GM19023 (cell line): Measurements from ENCODE around the gene SH3RF2.

Experiments
- ATAC-seq: cut with Tn5 transposase; IDR thresholded peaks from one replicate; pipeline ENCODE4 v1.9.1; 2021; ENCODE audit warnings: mild to moderate bottlenecking, moderate library complexity; ENCODE audit not compliant: unreplicated experiment

Gene SH3RF2

GRCh38 chr5:145921211-145921610 lies 15.2 kb upstream of the SH3RF2 start:
- ATAC-seq, result no peak

DNA sequence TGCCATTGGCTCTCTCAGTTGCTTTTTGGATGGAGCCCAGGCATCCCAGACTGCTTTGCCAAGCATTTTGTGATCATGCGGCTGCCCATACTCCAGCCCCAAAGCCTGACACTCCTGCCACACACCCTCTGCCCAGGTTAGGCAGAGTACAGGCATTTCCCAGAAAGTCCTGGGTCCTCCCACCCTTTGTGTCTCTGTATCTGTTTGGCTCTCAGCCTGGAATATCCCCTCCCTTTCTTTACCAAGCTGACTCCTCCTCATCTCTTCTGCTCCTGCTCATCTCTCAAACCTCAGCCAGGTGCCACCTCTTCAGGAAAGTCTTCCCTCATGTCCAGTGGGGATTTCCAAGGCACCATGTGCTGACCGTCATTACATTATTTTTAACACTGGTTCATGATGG lies 14.3 kb upstream of the SH3RF2 start:
- no peak for ATAC-seq

- ATAC-seq, result no peak
These were observed 13.0 kb upstream of the SH3RF2 start for GRCh38 chr5:145923405-145923804.

DNA sequence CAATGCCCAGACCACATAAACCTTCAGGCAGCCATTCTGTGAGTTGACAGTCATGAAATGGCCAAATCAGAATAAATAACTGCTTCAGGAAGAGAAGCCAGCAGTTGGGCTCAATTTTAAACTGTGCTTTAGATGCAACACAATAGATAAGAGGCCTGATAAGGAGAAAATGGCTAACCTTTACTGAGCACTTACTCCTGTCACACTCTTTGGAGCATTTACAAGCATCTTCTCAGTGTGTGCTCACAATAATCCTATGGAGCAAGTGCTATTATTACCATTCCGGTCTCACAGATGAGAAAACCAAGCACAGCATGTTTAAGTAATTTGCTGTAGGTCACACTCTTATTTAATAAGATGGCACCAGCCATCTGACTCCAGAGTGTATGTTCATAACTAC lies 11.5 kb upstream of the SH3RF2 start:
- no peak for ATAC-seq

DNA sequence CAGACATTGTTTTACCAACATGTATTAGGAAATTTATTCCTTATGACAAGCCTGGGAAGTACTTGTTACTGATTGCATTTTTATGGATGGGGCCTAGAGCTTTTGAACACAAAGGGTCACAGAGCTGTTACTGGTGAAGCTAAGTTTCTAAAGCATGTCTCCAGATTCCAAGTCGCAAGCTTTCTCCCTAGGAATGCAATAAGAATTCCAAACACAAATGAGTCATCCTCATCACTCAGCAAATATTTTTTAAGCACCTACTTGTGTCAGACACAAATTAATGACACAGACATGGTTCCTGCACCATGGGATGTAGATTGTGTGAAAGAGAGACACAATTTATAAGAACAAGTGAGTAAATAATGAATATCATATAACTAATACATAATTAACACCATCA lies 11.0 kb upstream of the SH3RF2 start:
- ATAC-seq, result no peak

- ATAC-seq, result no peak
These were observed 10.6 kb upstream of the SH3RF2 start for GRCh38 chr5:145925803-145926202.

DNA sequence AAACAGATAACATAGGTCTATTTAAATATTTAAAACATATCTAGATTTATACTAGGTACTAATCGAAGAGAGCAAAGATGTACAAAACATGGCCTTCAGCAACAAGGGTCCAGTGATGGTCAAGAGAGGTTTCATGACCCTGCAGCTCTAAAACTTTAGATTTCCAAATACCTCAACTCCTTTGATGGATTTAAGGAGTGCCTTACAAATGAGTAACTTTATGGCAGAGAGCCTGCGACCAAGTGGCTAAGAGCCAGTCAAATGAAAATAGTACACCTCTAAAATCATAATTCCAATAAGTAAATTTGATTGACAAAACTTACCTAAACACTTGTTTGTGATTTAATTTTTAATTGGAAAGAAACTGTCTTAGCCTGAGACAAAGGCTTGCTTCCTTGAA lies 4.7 kb upstream of the SH3RF2 start:
- no peak for ATAC-seq

DNA sequence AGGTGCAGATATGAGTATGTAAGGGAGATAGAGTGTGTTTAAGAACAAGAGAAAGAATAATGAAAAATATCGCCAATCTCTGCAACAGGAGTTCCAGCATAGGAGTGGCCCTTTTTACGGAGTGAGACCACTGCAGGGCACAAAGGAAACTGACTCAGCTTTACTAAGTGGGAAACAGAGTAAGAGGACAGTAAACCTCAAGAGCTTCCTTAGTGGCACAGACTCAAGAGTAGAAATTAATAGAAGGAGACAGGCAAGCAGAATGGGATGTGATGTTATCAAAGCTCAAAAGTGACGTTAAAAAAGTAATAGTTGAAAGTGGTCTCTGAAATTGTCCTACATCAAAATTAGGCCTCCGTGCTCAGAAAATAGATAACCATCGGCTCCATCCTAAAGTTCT lies 2.1 kb upstream of the SH3RF2 start:
- ATAC-seq, result no peak

DNA sequence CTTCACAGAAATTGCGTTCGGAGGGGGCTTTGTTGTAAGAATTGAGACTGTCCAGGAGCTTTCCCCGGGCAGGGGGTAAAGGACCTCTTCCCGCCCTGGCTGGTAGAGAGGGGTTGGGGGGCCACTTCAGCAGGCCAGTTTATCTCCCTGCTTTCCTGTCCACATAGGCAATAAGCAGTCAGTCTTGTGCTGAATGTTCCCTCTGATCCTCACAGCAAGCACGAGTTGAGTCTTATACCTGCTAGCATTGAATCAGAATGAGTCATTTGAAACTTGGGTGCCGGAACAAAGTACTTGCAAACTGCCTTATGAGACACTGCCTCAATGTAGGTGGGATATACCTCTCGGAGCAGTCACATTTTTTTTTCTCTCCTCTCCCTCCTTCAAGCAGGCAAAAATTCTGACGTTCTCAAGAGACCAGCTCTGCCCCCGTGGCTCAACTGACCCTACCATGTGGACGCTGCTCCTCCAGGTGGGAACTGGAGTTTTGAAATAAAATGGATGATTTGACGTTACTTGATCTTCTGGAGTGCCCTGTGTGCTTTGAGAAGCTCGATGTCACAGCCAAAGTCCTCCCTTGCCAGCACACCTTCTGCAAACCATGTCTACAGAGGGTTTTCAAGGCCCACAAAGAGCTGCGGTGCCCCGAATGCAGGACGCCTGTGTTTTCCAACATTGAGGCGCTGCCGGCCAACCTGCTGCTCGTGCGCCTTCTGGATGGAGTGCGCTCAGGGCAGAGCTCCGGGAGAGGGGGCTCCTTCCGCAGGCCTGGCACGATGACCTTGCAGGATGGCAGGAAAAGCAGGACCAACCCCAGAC lies 1.3 kb downstream of the SH3RF2 start:
- ATAC-seq, result no peak

DNA sequence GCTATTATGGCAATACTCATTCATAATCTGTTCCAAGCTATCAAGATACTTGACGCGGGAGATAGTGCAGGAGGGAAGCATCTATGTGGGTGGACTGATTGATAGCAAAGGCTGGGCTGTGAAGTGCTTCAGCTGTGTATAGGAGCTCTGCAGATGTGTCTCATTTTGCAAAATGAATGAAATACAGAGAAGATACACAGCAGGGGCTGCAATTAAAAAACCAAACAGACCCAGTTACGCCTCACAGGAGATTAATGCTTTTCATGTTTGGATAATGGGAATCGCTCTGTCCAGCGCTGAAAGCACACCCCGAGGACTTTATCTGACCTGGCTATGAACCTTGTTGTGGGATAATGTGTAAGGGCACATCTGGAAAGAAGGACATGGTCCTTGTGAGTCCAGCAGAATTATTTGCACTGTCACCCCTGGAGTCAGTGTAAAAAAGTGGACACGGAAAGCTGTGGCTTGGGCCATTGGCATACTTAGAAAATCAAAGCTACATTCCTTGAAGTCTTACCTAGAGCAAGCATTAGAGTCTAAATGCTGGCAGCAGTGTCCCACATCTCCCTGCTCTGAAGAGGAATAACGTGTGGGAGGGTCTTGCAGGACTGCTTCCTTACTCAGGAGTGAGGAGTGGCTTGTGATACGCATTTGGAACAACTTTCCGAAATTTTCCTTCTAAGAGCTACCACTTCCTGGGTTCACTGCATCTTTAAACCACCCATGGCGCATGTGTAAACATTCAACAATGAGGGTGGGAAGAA lies 2.6 kb downstream of the SH3RF2 start:
- no peak for ATAC-seq

- ATAC-seq, result no peak
These were observed 3.2 kb downstream of the SH3RF2 start for GRCh38 chr5:145939540-145940065.

- no peak for ATAC-seq
These were observed 4.7 kb downstream of the SH3RF2 start for GRCh38 chr5:145941096-145941447.

DNA sequence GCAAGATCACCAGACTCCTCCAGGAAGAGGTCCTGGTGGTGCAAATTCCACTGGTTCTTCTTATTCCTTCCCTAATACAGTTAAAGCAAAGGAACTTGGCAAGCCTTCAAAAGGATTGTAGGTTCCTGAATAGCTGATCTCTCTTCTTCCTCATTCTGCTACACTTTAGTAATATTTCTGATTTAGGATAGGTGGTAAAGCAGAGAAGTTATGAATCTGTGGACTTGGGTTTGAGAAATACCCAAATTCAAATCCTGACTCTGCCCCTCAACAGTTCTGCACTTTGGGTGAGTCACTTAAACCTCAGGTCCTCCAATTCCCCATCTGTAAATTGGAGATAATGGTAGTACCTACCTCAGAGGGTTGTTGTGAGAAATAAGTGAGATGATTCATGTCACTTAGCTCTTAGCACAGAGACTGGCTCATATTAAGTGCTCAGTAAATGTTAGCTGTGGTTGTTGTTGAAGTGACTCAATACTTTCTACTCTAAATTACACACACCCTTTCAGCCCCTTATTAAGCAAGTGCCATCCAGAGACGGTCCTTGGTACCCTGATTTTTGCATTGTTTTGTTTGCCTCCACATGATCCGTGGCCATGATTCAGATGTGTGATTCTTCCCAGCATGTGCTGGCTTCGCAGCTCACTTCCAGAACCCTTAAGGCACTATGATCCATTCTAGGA lies 5.2 kb downstream of the SH3RF2 start:
- no peak for ATAC-seq

- ATAC-seq, result no peak
These were observed 5.8 kb downstream of the SH3RF2 start for GRCh38 chr5:145942201-145942600.

- no peak for ATAC-seq
These were observed 6.4 kb downstream of the SH3RF2 start for GRCh38 chr5:145942749-145943148.

DNA sequence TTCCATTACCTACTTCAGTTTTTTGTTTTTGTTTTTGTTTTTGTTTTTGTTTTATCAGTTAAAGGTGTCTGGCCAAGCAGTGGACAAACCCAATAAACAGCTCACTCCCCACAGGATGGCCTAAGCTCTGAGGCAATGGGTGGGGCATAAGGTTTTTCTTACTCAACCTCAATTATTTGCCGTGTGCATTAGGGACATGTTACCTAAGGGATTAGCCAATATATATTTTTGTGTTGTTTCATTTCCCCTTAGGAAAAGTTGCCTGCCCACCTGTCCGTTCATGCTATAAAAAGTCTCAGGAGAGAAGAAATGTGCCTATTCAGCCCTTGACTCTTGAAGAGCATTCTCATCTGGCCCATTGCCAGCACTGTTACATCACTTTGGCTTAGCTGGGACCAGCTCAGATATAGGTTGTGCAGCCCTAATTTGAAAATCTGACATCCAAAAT lies 7.3 kb downstream of the SH3RF2 start:
- ATAC-seq, result no peak

- no peak for ATAC-seq
These were observed 8.0 kb downstream of the SH3RF2 start for GRCh38 chr5:145944328-145944727.

DNA sequence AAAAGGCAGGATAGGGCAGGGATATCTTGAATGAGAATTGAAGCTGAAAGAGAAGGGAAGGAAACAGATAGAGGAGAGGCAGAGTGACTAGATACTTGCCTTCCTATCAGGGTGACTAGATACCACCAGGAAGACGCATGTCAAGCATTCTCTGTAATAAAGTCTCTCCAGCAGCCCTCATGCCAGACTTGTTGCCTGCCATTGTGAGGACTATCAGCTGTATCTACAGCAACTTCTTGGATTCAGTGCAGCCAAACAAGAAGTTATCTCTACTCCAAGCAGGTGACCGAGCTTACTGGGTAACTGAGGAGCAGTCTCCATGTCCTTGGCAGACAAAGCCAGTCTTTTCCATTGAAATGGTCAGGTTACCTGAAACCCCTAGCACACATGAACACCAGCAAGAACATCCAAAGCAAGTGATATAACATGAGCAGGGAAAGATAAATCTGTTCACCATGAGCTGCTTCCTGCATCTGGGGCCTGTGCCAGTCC lies 9.3 kb downstream of the SH3RF2 start:
- ATAC-seq, result no peak

DNA sequence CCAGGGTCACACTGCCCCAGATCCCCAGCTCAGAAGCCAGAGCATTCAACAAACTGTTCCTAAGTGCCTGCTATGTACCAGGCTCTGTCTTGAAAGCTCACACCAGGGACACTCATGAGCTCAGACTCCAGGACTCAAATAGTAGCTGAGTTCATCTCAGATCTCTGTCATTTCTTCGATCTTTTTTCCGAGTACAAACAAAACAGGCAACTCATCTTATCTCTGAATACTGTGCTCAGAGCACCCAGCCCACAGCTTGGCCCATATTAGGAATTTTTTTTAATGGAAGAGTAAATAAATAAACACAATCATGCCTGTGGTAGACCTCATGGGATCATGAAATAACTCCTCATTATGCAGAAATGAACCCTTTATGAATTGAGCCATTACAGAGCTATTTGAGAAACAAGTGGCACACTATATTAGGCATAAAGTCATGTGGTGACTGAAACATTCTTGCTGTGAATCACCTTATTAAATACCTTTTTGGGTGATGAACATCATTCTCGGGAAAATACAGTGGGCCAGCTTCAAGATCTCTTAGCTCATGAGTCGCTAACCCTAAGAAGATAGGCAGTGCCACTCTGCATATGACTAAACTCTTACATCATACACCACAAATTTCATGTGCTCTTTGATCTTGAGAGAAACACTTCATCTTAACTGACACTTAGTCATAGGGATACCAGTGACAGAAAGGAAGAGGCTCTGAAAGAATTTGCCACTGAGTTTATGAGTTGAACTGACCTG lies 9.9 kb downstream of the SH3RF2 start:
- ATAC-seq, result peak; percentile 73

GRCh38 chr5:145947581-145947980 lies 11.2 kb downstream of the SH3RF2 start:
- ATAC-seq, result no peak

DNA sequence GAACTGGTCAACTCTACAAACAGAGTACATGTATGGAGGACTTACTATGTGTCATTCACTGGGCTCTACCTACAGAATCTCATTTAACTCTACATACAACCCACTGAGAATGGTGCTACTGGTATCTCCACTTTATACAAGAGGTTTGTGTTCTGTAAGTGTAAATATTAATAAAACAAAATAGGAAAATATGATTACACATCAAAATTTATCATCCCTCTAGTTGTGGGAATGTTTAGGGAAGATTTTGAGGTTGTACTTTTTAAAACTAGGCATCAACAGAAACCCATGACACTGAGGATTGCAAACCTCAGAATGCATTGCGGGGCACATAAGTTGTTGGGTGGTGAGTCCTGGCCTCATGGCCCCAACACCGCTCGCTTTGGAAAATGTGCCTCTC lies 11.7 kb downstream of the SH3RF2 start:
- no peak for ATAC-seq
